Activated CD8-positive, alpha-beta memory T cell treated with anti-CD3 and anti-CD28 coated beads for 4 hours (primary cell): Measurements from ENCODE around the gene NTN5.
A peak's percentile ranks its signal among the peaks of the same experiment; 100 is the strongest.
"Not testable (repeated sequence)": the region's sequence is repeated elsewhere in the genome, so short reads cannot be mapped to it uniquely, and the experiment has no call there.

Experiments
- DNase-seq, 2 donors: peaks; one replicate each; pipeline ENCODE4 v3.0.0-alpha.2; 2020; ENCODE audit warnings: low read depth in 2 of 2

Gene NTN5

DNA sequence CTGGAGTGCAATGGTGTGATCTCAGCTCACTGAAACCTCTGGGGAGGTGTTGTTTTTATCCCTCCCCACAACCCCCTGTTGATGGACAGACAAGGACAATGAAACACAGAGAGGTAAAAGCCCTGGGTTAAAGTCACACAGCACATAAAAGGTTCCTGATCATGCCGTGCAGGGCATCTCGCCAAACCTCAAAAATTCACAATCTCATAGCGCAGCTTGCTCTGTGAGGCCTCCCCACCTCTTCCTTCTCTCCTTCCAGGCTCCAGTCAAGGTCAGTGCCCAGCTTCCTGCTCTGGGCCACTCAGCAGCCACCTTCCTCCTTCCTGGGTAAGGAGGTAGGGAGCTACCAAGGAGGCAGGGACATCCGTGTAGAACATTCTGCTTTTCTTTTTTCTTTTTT, 25.2 kb upstream of the NTN5 start:
- no peak for DNase-seq

DNA sequence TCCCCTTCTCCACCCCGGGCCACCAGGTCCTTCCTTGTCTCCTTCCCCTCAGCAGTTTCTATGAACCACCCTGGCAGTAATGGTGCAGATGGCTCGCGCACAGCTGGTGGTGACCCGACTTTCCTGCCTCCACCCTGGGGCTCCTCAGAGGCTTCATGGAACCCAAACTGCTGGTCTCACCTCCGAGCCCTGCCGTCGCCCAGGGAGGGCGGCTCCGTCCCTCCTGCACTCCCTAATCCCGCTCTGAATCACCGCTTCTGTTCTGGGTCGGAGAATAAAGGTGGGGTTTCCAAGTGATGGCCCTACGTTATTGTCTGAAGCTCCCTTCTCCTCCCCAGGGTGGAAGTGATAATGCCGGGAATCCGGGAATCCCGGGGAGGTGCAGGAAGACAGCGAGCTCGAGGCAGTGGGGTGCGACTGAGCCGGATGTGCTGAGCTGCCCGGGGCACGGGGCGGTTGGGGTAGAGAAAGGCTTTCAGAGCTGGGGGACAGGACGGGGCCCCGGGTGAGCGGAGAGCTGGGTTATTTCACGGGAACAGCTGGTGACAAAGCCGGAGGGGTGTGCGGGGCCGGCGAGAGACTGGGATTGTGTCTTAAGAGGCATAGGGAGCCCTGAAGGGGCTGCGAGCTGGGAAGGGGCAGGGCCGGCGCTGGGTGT, 23.7 kb upstream of the NTN5 start:
- no peak for DNase-seq

DNA sequence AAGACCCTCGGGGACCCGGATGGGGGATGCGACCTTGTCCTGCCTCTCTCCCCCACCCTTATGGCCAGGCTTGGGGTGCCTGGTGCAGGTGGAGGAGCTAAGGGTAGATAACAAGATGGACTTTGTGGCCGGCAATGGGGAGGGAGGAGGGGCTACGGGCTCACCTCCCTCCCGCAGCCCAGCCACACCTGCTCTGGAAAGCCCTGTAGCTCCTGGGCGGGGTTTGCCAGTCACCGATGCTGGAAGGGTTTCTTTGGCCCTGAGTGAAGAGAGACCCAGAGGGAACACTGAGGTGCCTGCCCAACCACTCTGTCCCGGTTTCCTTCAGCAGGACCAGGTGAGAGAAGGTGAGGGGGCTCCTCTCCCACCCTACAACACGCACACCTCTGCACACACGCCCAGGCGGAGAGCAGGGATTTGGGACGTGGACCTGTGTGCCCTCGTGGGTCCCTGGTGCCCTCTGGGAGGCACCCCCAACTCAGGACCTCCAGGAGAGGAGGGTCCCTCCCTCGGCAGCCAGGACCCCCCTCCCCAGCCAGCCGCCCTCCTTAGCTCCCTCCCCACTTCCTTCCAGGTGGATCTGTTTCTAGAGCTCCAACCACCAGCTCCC, 23.0 kb upstream of the NTN5 start, which contains the start of gene FUT2:
TSS of gene FUT2 (plus strand) at position 229 of the 610 bp plus-strand sequence. CDS start 6,986 bp downstream, outside the sequence.
- no peak for DNase-seq

DNA sequence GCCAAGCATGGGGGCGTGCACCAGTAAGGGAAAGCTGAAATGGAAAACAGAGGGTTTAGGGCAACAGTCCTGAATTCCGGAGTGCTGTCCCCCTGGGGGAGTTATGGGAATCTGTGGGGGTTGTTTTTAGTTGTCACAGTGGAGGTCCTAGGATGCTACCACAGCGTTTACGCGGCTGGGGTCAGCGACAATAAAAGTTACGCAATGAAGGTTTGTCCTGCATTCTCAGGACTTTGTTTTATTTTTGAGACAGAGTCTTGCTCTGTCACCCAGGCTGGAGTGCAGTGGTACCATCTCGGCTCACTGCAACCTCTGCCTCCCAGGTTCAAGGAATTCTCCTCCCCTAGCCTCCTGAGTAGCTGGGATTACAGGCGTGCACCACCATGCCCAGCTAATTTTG, 20.8 kb upstream of the NTN5 start:
- not testable (repeated sequence) for DNase-seq

DNA sequence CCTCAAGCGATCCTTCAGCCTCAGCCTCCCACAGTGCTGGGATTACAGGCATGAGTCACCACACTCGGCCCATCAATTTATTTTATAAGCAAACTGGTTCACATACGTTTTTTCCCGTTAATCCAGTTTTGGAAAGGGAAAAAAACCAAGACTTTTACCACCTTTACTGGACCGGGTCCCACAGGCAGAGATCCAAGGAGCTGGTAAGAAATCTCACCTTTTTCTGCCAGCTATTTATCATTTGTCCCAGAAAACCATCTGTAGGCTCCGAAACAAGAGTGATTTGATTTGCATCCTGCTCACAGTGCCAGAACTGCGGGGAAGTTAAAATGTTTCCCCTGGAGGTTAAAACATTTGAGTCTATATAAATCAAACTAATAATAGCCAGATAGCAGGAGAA, 16.6 kb upstream of the NTN5 start:
- no peak for DNase-seq

DNA sequence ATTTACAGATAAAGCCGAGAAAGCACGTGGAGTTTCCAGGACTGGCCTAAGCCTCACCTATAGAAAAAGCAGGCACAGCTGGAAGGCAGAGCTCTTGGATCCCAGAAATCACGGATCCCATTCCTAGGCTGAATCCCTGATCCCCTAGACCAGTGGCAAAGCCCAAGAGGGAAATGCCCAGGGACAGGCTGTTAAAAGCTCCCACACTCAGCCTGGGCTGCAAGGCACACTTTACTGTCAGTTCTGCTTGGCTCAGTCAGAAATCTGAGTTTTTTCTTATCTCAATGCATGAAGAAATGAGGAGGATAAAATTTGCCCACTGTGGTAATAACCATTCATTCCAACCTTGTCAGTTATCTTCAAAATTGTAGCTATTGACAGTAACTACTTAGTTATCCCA, 15.0 kb upstream of the NTN5 start:
- no peak for DNase-seq

DNA sequence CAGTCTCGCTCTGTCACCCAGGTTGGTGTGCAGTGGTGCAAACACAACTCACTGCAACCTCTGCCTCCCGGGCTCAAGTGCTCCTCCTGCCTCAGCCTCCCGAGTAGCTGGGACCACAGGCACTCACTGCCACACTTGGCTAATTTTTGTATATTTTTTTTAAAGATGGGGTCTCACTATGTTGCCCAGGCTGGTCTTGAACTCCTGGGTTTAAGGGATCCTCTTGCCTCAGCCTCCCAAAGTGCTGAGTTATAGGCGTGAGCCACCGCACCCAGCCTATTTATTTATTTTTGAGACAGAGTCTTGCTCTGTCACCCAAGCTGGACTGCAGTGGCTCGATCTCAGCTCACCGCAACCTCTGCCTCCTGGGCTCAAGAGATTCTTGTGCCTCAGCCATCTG, 13.8 kb upstream of the NTN5 start:
- DNase-seq = not testable (repeated sequence)

DNA sequence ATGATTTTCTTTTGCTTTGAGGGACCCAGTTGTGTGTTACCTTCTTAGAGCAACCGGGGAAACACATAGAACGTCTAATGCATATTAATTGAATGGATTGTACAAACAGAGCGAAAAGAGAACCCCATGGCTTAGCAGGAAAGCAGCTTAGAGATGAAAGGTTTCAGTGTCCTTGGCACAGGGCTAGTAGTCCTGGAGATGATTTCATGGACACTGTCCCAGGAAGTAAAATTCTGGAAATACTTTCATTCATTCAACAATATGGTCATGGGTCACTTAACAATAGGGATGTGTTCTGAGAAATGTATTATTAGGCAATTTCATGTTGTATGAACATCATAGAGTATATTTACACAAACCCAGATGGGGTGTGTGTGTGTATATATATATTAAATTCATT, 13.3 kb upstream of the NTN5 start:
- no peak for DNase-seq

DNA sequence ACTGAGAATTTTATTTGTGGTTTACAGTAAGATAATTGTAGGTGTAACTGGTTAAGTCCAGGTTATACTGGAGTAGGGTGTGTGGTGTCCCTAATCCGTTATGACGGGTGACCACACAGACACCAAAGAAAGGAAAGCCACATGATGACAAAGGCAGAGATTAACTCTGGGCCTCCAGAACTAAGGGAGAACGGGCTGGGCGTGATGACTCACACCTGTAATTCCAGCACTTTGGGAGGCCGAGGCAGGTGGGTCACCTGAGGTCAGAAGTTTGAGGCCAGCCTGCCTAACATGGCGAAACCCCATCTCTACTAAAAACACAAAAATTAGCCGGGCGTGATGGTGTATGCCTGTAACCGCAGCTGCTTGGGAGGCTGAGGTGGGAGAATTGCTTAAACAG, 12.8 kb upstream of the NTN5 start:
- DNase-seq = no peak

DNA sequence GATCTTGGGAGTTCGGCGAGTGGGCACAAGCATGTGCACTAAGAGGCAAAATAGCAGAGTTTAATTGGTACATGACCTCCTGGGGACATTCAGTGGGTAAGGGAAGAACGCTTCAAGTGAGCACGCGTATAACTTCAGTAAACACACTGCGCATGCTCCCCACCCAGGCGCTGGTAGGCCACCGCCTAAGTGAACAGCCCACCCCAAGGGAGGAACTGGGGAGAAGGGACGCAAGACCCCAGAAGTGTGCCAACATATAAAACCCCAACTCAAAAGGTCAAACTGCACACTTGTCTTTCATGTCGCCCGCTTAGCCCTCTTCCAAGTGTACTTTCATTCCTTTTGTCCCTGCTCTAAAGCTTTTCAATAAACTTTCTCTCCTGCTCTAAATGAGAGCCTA, 10.5 kb upstream of the NTN5 start:
- DNase-seq = no peak

DNA sequence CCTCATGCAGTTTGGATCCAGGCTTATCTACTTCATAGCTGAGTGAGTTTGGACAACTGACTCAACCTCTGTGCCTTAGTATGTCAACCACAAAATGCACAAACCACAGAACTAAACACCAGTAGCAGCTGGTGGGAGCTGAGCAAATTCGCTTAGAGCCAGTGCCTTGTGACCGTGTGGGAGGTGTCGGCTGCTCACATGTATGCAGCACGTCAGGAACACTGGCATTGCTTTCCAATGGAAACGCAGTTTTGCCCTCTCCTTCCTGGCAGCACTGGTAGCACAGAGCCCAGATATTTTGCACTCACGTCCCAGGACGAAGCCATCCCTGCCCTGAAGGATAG, 8.3 kb upstream of the NTN5 start:
- DNase-seq = no peak

DNA sequence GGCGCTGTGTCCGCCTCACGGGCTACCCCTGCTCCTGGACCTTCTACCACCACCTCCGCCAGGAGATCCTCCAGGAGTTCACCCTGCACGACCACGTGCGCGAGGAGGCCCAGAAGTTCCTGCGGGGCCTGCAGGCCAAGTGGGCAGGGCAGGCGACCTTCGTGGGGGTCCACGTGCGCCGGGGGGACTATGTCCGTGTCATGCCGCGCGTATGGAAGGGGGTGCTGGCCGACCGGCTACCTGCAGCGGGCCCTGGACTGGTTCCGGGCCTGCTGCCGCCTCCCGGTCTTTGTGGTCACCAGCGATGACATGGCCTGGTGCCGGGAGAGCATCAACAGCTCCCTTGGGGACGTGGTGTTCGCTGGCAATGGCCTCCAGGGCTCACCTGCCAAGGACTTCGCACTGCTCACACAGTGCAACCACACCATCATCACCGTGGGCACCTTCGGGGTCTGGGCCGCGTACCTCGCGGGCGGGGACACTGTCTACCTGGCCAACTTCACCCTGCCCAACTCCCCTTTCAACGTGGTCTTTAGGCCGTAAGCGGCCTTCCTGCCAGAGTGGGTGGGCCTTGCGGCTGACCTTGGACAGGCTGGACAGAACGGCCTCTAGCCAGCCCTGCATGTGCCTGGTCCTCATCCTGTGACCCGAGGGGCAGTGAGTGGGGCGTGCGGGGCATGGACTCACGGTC, 7.8 kb upstream of the NTN5 start:
- DNase-seq = no peak

DNA sequence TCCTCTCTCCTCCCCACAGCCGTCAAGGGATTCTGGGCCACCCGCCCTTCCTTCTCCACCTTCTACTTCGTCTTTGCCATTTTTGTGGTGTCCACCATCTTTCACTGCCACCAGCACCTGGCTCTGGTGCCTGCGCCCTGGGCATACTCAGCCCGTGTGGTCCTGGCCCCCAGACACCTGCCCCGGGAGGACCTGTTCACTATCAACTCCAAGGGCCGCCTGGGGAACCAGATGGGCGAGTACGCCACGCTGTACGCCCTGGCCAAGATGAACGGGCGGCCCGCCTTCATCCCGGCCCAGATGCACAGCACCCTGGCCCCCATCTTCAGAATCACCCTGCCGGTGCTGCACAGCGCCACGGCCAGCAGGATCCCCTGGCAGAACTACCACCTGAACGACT, 7.2 kb upstream of the NTN5 start:
- DNase-seq = not testable (repeated sequence)

DNA sequence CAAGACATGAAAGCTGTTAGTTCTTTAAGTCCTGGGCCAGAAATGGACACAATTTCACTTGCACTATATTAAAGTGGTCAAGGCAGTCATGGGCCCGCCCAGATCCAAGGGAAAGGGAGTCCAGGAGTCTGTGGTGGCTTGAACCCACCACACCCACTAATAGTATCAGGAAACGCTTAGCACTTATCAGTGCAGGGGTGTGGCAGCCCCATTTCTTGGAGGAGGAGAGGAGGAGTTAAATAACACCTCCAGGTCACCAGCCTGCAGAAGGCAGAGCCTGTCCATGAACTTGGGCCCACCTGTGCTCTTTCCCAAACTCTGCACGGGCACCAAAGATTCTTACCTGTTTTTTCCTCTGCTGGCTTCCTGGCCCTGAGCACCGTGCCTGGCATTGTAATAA, 5.4 kb upstream of the NTN5 start:
- DNase-seq = no peak

DNA sequence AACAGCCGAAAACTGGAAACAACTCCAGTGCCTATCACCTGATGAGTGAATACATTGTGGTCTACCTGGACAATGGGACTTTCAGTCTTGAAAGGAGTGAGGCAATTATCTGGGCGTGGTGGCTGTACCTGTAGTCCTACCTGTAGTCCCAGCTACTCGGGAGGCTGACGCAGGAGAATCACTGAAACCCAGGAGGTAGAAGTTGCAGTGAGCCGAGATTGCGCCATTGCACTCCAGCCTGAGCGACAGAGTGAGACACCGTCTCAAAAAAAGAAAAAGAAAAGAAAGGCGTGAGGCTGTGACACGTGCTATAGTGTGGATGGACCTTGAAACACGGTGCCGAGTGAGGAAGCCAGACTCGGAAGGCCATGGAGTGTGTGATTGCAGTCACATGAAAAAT, 4.1 kb upstream of the NTN5 start:
- no peak for DNase-seq

DNA sequence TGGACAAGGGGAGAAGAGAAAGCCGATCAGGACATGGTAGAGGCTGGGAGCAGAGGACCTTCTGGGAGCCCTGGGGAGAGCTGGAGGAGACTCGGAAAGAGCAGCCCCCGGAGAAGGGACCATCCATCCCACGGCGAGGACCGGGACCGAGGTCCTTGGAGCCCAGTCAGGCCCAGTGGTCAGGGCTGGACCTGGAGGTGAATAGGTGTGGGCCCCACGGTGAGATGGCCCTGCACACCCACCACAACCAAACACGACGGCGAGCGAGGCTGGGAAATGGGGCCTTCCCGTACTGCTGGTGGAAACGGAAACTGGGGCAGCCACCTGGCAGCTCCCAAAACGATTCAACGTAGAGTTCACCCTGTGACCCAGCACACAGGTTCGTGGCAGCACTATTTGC, 3.7 kb upstream of the NTN5 start:
- DNase-seq = no peak

DNA sequence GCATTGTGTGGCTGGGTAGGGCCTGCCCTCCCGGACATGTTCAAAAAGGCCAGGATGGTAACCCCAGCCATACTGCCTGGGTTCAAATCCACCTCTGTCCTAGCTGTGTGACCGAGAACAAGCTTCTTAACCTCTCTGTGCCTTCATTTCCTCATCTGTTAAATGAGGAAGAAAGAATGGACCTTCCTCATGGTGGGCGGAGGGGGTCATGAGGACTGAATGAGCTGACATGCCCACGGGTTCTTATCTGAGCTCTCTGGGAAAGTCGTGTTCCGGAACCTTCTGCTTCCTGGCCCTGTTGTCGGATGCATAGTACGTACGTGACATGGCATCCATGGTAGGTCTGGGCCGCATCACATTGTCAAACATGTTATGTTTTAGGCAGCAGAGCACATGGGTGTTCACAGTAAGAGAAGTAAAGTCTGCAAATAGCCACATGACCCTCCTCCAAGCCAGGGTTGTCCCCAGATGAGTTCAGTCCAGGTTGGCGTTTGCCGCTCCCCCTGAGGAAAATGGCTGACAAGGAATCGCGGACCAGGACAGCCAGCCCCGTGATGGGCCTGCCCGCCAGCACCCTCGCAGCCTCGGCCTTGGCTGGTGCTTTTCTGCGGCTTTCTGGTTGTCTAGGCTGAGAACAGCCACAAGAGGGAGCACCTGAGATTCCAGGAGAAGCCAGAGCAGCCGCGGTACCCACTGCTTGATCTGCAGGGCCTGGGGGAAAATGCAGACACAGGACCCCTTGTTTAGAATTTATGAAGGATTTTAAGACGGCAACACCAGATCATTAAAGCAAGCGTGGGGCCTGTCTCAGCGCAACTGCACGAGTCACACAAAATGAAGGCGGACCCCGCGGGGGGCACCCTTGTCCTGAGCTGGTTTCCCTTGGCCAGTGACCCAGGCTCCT, 2.4 kb upstream of the NTN5 start:
- peak; percentile 39 to 47 for DNase-seq

DNA sequence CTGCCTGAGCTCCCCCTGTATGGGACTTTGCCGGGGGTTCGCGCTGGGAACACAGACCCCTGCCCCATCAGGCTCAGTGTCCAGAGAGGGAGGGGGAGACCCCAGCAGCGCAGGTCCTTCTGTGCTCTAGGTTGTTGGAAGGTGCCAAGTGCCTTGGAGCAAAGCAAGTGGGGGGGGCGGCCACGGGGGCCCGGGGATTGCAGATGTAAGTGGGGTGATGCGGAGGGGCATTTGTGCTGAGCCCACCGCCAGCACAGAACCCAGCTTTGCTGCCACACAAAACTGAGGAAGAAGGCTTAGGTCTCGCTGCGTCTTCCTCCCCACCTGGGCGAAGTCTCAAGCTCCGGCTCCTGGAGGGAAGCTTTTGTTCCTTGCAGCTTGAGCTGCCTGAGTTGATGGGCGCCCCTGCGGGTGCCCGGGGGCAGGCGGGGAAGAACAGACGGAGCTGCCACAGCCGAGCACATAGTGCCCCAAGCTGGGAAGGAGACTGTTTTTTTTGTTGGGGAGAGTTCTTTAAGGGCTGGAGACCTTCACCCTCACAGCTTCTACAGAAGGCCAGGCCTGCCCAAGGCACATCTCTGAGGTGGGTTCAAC, 1.5 kb upstream of the NTN5 start:
- DNase-seq = no peak

DNA sequence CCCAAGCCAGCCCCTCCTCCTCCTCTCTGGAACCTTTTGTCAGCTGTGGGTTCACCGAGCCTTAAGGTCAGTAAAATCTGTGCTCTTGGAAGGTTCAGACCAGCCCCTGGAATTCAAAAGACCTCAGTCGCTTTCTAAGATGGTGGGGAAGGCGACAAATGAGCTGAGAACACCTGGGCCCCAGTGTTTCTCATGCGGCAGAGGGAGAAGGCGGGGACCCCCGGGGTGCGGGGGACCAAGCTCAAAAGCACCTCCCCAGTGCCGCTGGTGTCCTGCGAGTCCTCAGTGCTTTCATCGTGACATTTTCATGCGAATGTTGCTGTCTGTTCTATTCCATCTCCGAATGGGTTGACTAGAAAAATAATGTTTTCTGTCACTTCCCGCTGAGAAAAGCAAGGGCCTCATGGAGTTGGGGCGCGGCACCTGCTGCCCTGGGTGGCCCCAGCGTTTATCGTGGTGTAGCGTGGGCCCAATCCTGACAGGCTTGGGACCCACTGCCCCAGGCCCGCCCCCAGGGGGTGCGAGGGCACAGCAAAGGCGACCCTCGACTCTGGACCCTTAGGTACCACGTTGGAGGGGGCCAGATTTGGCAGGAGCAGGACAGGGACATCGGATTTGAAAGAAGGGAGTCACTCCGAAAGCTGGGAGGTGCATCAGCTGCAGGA, 751 bp upstream of the NTN5 start:
- no peak for DNase-seq

DNA sequence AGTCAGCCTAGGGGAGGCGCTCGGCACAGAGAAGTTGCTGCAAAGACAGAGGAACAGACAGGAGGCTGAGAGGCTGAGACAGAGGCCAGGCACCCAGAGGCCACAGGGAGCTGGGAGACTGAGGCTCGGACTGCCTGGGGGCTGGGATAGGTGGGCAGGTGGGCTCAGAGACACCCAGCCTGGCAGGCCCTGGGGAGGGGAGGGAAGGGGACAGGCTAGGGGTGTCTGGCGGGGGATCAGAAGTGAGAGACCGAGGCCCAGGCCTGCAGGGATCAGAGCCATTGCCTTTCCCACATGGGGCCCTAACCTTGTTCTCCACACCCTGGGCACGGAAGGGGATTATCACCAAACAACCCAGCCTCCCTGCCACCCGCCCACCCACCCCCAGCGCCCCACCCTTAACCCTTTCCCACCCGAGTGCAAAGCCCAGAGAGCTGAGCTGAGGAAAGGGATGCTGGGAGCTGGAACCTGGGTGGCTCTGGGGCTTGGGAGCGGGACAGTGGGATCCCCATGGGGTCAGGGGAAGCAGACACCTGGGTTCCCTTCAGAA, 1.3 kb downstream of the NTN5 start:
- DNase-seq = no peak
